ENCODE data around the gene VTI1A. TPM values are rescaled to one million over a fixed set of nuclear protein-coding genes. Genes with fewer than 3 reads are reported as not detected.

The VTI1A gene
- total RNA-seq, 1 experiment from 2014 or later: 22.0 TPM

- no peaks in the 10 kb centered on the region for H3K23me2 ChIP-seq (ENCODE audit: insufficient read length, low read depth, low read length, poor library complexity, severe bottlenecking)
- no peaks in the 10 kb centered on the region for H3K36me3 Mint-ChIP-seq (ENCODE audit: insufficient read depth in 1 of 3, low read depth in 3 of 3)
- no peaks in the 10 kb centered on the region for H3K27me3 Mint-ChIP-seq (ENCODE audit: low read depth)
- H2BK12ac ChIP-seq (ENCODE audit: insufficient read length, low read depth, low read length): no peak overlapping the region
- no peak overlapping the region for H4K5ac ChIP-seq (ENCODE audit: insufficient read length, low read depth, low read length)
- H2AK5ac ChIP-seq (ENCODE audit: insufficient read length, low read length): no peak overlapping the region
- TF ChIP-seq CTCF (conservative IDR thresholded peaks at IDR 0.05): no peak
- no peak overlapping the region for H2BK120ac ChIP-seq (ENCODE audit: low read depth, low read length, poor library complexity, severe bottlenecking)
- no CpG with 5 or more reads among the region's 2 CpGs for WGBS (ENCODE audit: extremely low coverage, insufficient read length, low lambda C conversion rate)
- H3K27me3 ChIP-seq (ENCODE audit: insufficient read depth, low read length): no peaks in the 10 kb centered on the region
- no peak overlapping the region for H2AFZ ChIP-seq (ENCODE audit: low read length)
- no peak overlapping the region for H3K23ac ChIP-seq (ENCODE audit: insufficient read length, low read depth, low read length)
- H2BK15ac ChIP-seq (ENCODE audit: low read depth, low read length): no peak overlapping the region
- H3K56ac ChIP-seq (ENCODE audit: insufficient read length, low read depth, low read length): no peak overlapping the region
- H3K14ac ChIP-seq (ENCODE audit: insufficient read depth, low read length): no peak overlapping the region
- no peak overlapping the region for H3K4me2 ChIP-seq (ENCODE audit: insufficient read depth, insufficient read length, low read length)
- H3K9me3 Mint-ChIP-seq: no peaks in the 10 kb centered on the region
- H3K79me1 ChIP-seq (ENCODE audit: insufficient read depth, low read depth, low read length, poor library complexity, severe bottlenecking): no peaks in the 10 kb centered on the region
- H3K9me3 ChIP-seq (ENCODE audit: control insufficient read depth, low read depth, low read length): no peaks in the 10 kb centered on the region
- no peak for DNase-seq
- no peak overlapping the region for H3K4me3 Mint-ChIP-seq
- no peak overlapping the region for H2BK20ac ChIP-seq (ENCODE audit: low read depth, low read length, poor library complexity, severe bottlenecking)
- no peak overlapping the region for H3K27ac ChIP-seq (ENCODE audit: insufficient read length, low read depth, low read length)
- H3K4ac ChIP-seq (ENCODE audit: low read depth, low read length): no peak overlapping the region
- H2BK5ac ChIP-seq (ENCODE audit: insufficient read length, low read length): no peak overlapping the region
- no peak overlapping the region for H4K8ac ChIP-seq (replicated peaks; ENCODE audit: insufficient read length, low read depth, low read length)
- no peak overlapping the region for H3T11ph ChIP-seq (ENCODE audit: low read length)
- H3K9ac ChIP-seq (ENCODE audit: extremely low read depth, insufficient read length, low read length): no peak overlapping the region
- H3K4me1 ChIP-seq (ENCODE audit: insufficient read depth, low read length): no peaks in the 10 kb centered on the region; the same call in 1 of the 2 replicates
- H3K79me2 ChIP-seq (ENCODE audit: insufficient read depth, low read length): no peaks in the 10 kb centered on the region
- no peak overlapping the region for H3K27ac Mint-ChIP-seq
- H4K20me1 ChIP-seq (ENCODE audit: control insufficient read depth, insufficient read depth, insufficient read length): no peaks in the 10 kb centered on the region
- H3K18ac ChIP-seq (ENCODE audit: insufficient read length, low read depth, low read length): no peak overlapping the region
- H4K91ac ChIP-seq (ENCODE audit: insufficient read length, low read depth, low read length): no peak overlapping the region
- peaks cover 12% of the 10 kb centered on the region in 2 experiments for H3K4me1 Mint-ChIP-seq
Measured at GRCh38 chr10:112644265-112644645, 197.2 kb downstream of the VTI1A start.

Data from H9 (cell line).